Measurements from ENCODE around the gene NEK8. TPM values are rescaled to one million over a fixed set of nuclear protein-coding genes. Genes with fewer than 3 reads are reported as not detected.

The NEK8 gene
- total RNA-seq, 6 donors from 2014 or later: 3.5 to 34.6 (median 13.0) TPM

DNA sequence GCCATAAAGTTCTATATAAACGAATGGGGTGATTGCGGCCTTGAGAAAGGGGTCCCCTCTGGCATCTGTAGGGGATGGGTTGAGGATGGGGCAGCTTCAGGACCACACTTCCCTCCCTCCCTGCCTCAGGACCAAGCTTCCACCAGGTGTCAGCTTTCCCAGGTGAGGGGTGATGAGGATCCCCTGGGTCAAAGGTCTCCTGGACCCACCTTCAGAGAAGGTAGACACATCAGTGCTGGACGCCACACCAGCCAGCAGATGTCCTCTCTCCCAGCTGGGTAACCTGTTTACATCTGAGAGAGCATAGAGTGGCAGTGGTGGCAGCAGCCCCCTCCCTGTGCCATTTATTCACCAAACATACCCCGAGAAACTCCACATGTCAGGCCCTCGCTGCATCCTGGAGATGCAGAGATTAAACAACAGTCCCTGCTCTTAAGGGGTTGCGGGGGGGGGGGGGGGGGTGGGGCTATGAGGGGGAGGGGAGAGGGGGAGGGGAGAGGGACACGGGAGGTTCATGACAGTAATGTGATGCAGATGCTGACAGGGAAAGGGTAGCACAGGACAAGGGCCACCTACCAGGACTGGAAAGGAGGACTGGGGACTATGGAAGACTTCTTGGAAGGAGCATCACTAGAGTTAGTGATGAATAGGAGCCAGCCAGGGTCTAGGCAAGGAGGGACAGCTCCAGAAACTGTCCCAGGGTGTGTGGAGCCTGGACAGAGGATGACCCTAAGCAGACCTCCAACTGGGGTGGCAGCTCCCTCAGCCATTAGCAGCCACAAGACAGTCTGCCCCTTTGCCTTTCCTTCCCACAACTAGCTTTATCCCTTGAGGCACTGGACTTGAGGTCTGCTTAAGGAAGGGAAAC, 21.9 kb upstream of the NEK8 start:
- Histone ChIP-seq H3K9me3 (no peaks in the 10 kb centered on the region), H3K27me3 (no peaks in the 10 kb centered on the region), H3K4me1 (peaks cover 4 to 16% (median 9%) of the 10 kb centered on the region in 4 donors), H3K27ac (no peak overlapping the region), H3K4me3 (no peak overlapping the region), H3K36me3 (peaks cover 10 to 33% (median 21%) of the 10 kb centered on the region in 4 donors)
- TF ChIP-seq POLR2AphosphoS5 (IDR thresholded peaks at IDR 0.05) (no peak), POLR2A (IDR thresholded peaks at IDR 0.05) (no peak), EP300 (IDR thresholded peaks at IDR 0.05) (no peak)
- TF ChIP-seq, protein P1, sequence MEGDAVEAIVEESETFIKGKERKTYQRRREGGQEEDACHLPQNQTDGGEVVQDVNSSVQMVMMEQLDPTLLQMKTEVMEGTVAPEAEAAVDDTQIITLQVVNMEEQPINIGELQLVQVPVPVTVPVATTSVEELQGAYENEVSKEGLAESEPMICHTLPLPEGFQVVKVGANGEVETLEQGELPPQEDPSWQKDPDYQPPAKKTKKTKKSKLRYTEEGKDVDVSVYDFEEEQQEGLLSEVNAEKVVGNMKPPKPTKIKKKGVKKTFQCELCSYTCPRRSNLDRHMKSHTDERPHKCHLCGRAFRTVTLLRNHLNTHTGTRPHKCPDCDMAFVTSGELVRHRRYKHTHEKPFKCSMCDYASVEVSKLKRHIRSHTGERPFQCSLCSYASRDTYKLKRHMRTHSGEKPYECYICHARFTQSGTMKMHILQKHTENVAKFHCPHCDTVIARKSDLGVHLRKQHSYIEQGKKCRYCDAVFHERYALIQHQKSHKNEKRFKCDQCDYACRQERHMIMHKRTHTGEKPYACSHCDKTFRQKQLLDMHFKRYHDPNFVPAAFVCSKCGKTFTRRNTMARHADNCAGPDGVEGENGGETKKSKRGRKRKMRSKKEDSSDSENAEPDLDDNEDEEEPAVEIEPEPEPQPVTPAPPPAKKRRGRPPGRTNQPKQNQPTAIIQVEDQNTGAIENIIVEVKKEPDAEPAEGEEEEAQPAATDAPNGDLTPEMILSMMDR (IDR thresholded peaks at IDR 0.05): no peak
- no peak for ATAC-seq (ENCODE audit: low FRiP score in 2 of 2)
- DNase-seq: no peak
- WGBS, 2 donors: 79 to 100% methylated on average over 2 to 5 of the region's 7 CpGs

DNA sequence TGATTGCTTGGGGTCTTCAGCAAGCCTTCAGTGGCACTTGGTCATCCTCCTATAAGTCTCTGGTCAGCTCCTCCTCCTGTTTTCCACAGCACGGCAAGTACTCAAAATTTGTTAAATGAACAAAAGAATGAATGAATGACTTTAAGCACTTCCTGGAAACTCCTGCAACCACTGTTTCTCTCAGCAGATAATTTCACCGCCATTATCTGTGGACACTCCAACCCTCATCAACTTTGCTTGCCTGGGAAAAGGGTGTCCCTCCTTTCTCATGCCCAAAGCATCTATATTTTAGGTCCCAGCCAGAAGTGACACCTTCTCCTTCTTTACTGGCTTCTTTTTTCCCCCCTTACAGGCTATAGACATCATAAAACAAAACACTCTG, 21.3 kb upstream of the NEK8 start:
- TF ChIP-seq POLR2AphosphoS5 (IDR thresholded peaks at IDR 0.05) (no peak), EP300 (IDR thresholded peaks at IDR 0.05) (no peak), POLR2A (IDR thresholded peaks at IDR 0.05) (no peak)
- TF ChIP-seq, protein P1 (IDR thresholded peaks at IDR 0.05): no peak
- no peak overlapping the region for H3K27ac ChIP-seq
- DNase-seq (no peak), ATAC-seq (ENCODE audit: low FRiP score in 2 of 2) (no peak)
- H3K27me3 ChIP-seq: no peaks in the 10 kb centered on the region
- H3K4me1 ChIP-seq: peaks cover 10 to 23% (median 15%) of the 10 kb centered on the region in 4 donors
- 90 to 93% methylated on average over 2 of the region's 2 CpGs for WGBS, 2 donors
- no peak overlapping the region for H3K4me3 ChIP-seq
- H3K9me3 ChIP-seq: no peaks in the 10 kb centered on the region
- H3K36me3 ChIP-seq: peaks cover 6 to 27% (median 15%) of the 10 kb centered on the region in 4 donors

DNA sequence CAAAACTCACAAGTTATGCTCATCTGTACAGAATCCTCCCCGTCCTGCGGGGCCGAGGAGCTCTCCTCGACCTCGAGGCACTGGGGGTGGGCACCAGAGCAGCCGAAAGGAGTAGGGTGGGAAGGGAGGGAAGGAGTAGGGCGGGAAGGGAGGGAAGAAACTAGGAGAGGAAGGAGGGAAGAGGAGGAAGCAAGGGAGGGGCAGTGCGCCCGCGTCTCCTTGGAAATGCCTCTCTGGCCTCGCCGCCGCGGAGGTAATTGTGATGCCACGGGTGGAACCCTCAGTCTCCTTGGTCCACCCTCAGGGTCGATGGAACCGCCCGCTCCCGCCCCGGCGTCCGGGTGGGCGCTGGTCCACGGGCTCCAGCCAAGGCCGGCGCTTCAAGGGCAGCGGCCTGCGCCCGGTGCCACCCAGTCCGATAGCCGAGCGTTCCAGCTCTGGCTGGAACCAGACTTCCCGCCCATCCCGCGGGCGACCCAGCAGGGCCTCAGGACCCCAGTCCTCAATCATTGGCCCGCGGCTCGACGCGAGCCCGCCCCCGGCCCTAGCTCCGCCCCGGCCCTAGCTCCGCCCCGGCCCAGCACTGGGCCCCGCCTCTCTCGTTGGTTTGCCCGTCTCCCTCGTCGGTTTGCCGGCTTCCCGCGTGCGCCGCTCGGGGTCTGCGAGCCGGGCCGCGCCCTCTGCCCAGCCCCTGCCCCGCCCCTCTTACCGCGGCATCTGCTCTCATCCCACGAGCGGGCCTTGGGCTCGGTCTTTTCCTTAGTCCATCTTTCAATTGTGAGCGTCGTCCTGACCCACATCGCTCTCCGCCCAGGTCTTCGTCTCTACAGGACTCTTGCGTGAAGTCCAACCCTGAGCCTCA, 17.5 kb upstream of the NEK8 start:
- Histone ChIP-seq H3K9me3 (no peaks in the 10 kb centered on the region), H3K4me3 (peak overlapping the region; percentile 40 to 75 (median 64)), H3K27ac (peak overlapping the region; percentile 81 to 89 (median 84)), H3K4me1 (peaks cover 15 to 29% (median 18%) of the 10 kb centered on the region in 4 donors), H3K36me3 (peaks cover 0 to 15% (median 9%) of the 10 kb centered on the region in 4 donors), H3K27me3 (no peaks in the 10 kb centered on the region)
- WGBS, 2 donors: 0 to 1% methylated on average over 45 to 58 of the region's 74 CpGs
- TF ChIP-seq POLR2A (IDR thresholded peaks at IDR 0.05) (peak in 3 of 4 donors; percentile 50 to 82 (median 59)), EP300 (IDR thresholded peaks at IDR 0.05) (no peak), POLR2AphosphoS5 (IDR thresholded peaks at IDR 0.05) (peak; percentile 44 to 74)
- TF ChIP-seq, protein P1 (IDR thresholded peaks at IDR 0.05): no peak
- peak; percentile 94 to 97 for ATAC-seq (ENCODE audit: low FRiP score in 2 of 2)
- peak; percentile 92 to 99 for DNase-seq

DNA sequence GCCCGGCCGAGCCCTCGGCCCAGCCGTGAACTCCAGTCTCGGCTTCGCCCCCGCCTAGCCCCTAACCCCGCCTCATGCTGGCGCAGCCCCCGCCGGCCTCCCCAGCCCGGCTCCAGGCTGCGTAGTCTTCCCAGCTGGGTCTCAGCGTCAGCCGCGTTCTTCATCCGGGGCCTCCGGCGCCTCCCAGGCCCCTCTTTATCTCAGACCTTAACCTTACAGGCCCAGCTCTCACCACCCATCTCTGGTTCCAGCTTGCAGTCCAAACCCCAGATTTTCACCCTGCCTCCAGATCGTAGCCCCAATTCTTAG, 16.9 kb upstream of the NEK8 start, which contains the start of gene PROCA1:
Gene PROCA1 (minus strand): TSS at position 166 of the 309 bp plus-strand sequence. CDS start 228 bp downstream, outside the sequence.
- ATAC-seq (ENCODE audit: low FRiP score in 2 of 2): peak; percentile 23 to 61
- no peaks in the 10 kb centered on the region for H3K9me3 ChIP-seq
- 3 to 14% methylated on average over 6 to 20 of the region's 20 CpGs for WGBS, 2 donors
- peaks cover 18 to 33% (median 23%) of the 10 kb centered on the region in 4 donors for H3K4me1 ChIP-seq
- no peaks in the 10 kb centered on the region for H3K27me3 ChIP-seq
- TF ChIP-seq POLR2AphosphoS5 (IDR thresholded peaks at IDR 0.05) (no peak), EP300 (IDR thresholded peaks at IDR 0.05) (no peak), POLR2A (IDR thresholded peaks at IDR 0.05) (no peak)
- TF ChIP-seq, protein P1 (IDR thresholded peaks at IDR 0.05): no peak
- peak within 1 kb of the TSS; percentile 40 to 75 (median 64) for H3K4me3 ChIP-seq
- DNase-seq: no peak
- peaks cover 0 to 15% (median 9%) of the 10 kb centered on the region in 4 donors for H3K36me3 ChIP-seq
- H3K27ac ChIP-seq: peak within 1 kb of the TSS; percentile 81 to 89 (median 84)

Measured in upper lobe of left lung (tissue), 6 donors.